ENCODE data around the gene DPY19L1.
"Not testable (repeated sequence)": the region's sequence is repeated elsewhere in the genome, so short reads cannot be mapped to it uniquely, and the experiment has no call there.

Gene DPY19L1

GRCh38 chr7:35047263-35047911 lies 10.1 kb upstream of the DPY19L1 start:
- DNase-seq; H3K4me1 Mint-ChIP-seq; H3K4me3 Mint-ChIP-seq; H3K27ac Mint-ChIP-seq; H3K36me3 Mint-ChIP-seq (ENCODE audit: low read depth); H3K9me3 Mint-ChIP-seq: not testable (repeated sequence)
- H3K27me3 Mint-ChIP-seq (ENCODE audit: low read depth, poor library complexity): peaks cover 10% of the 10 kb centered on the region

DNA sequence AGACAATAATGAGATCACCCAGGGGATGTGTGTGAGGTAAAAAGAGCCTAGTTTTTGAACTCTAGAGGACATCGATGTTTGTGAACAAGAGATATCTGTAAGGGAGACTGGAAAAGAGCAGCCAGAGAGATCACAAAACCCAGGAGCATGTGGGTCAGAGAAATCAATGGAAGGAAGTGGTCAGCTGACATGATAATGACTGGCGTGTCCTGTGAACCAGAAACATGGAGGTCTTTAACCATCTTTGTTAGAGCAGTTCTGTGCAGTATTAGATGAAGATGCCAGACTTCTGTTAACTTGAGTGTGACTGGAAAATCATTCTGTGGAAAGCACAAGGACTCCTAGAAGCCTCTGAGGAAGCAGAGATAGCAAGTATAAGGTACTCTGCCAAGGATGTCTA lies 6.0 kb upstream of the DPY19L1 start:
- DNase-seq; H3K4me1 Mint-ChIP-seq; H3K36me3 Mint-ChIP-seq (ENCODE audit: low read depth); H3K9me3 Mint-ChIP-seq; H3K27ac Mint-ChIP-seq; H3K4me3 Mint-ChIP-seq: not testable (repeated sequence)
- peaks cover 13% of the 10 kb centered on the region for H3K27me3 Mint-ChIP-seq (ENCODE audit: low read depth, poor library complexity)

DNA sequence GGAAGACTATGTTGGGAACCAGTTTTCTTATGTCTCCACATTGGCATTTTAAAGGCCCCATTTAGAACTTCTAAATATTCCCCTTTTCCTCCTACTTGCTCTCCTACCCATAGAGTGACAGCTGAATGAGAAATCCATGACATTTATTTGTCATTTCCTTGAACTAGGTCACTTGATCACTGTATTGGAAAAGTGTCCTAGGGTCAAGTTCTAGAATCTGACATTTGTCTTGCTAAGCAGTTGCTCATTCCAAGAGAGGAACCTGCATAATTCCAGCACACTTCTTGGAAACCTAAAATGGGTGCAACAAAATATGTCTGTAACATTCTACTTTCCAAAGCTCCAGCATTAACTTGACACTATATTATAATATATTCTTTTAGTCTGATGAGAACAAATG lies 3.6 kb upstream of the DPY19L1 start:
- Mint-ChIP-seq H3K27ac (no peak overlapping the region), H3K4me1 (peaks cover 16% of the 10 kb centered on the region), H3K27me3 (ENCODE audit: low read depth, poor library complexity) (peaks cover 9% of the 10 kb centered on the region), H3K4me3 (no peak overlapping the region), H3K9me3 (no peaks in the 10 kb centered on the region), H3K36me3 (ENCODE audit: low read depth) (no peaks in the 10 kb centered on the region)
- no peak for DNase-seq
- no peak for TF ChIP-seq CTCF (IDR thresholded peaks at IDR 0.05)

GRCh38 chr7:35039343-35039742 lies 2.1 kb upstream of the DPY19L1 start:
- no peak overlapping the region for H3K4me3 Mint-ChIP-seq

GRCh38 chr7:35038354-35038753 lies 1.1 kb upstream of the DPY19L1 start:
- no peak for DNase-seq
- peaks cover 33% of the 10 kb centered on the region for H3K4me1 Mint-ChIP-seq
- peaks cover 6% of the 10 kb centered on the region for H3K27me3 Mint-ChIP-seq (ENCODE audit: low read depth, poor library complexity)
- no peak for TF ChIP-seq CTCF (IDR thresholded peaks at IDR 0.05)
- H3K4me3 Mint-ChIP-seq: peak overlapping the region; percentile 93
- no peak overlapping the region for H3K27ac Mint-ChIP-seq
- no peaks in the 10 kb centered on the region for H3K9me3 Mint-ChIP-seq
- no peaks in the 10 kb centered on the region for H3K36me3 Mint-ChIP-seq (ENCODE audit: low read depth)

More at GRCh38 chr7:35039343-35039742, 2.1 kb upstream of the DPY19L1 start:
- no peak for DNase-seq
- Mint-ChIP-seq H3K27me3 (ENCODE audit: low read depth, poor library complexity) (peaks cover 9% of the 10 kb centered on the region), H3K27ac (no peak overlapping the region), H3K4me1 (peaks cover 30% of the 10 kb centered on the region), H3K36me3 (ENCODE audit: low read depth) (no peaks in the 10 kb centered on the region), H3K9me3 (no peaks in the 10 kb centered on the region)
- TF ChIP-seq CTCF (IDR thresholded peaks at IDR 0.05): no peak

GRCh38 chr7:35037526-35038341 lies 449 bp upstream of the DPY19L1 start:
- DNase-seq: peak; percentile 95
- Mint-ChIP-seq H3K4me3 (peak overlapping the region; percentile 93), H3K36me3 (ENCODE audit: low read depth) (no peaks in the 10 kb centered on the region), H3K27me3 (ENCODE audit: low read depth, poor library complexity) (peaks cover 9% of the 10 kb centered on the region), H3K4me1 (peaks cover 40% of the 10 kb centered on the region), H3K27ac (peak overlapping the region; percentile 97), H3K9me3 (no peaks in the 10 kb centered on the region)
- peak; percentile 69 for TF ChIP-seq CTCF (IDR thresholded peaks at IDR 0.05)

Data from nephron progenitor cell (in vitro differentiated cells).